ENCODE measurements around the gene GAS2L1. TPM values are rescaled to one million over a fixed set of nuclear protein-coding genes. Genes with fewer than 3 reads are reported as not detected.

Gene GAS2L1
- total RNA-seq, 1 experiment from 2014 or later, result 68.8 TPM

DNA sequence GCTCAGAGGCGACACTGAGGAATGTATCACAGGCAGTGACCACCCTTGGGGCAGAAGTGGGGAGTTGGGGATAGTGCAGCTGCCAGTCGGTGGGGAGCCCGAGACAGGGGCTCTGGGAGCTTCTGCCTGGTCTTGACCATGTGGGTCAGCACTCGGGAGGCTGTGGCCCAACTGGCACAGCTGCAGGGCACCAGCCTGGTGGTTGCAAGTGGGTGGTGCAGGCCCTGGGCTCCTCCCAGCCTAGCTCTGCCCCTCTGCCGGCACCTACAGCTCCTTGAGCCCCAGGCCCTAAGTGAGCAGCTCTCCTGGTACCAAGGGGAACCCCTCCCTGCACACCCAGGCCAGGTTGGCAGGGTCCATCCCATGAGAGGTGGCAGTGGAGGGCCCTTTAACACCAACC is 21.6 kb downstream of the GAS2L1 start:
- CTCF ChIA-PET, result no interaction called here

DNA sequence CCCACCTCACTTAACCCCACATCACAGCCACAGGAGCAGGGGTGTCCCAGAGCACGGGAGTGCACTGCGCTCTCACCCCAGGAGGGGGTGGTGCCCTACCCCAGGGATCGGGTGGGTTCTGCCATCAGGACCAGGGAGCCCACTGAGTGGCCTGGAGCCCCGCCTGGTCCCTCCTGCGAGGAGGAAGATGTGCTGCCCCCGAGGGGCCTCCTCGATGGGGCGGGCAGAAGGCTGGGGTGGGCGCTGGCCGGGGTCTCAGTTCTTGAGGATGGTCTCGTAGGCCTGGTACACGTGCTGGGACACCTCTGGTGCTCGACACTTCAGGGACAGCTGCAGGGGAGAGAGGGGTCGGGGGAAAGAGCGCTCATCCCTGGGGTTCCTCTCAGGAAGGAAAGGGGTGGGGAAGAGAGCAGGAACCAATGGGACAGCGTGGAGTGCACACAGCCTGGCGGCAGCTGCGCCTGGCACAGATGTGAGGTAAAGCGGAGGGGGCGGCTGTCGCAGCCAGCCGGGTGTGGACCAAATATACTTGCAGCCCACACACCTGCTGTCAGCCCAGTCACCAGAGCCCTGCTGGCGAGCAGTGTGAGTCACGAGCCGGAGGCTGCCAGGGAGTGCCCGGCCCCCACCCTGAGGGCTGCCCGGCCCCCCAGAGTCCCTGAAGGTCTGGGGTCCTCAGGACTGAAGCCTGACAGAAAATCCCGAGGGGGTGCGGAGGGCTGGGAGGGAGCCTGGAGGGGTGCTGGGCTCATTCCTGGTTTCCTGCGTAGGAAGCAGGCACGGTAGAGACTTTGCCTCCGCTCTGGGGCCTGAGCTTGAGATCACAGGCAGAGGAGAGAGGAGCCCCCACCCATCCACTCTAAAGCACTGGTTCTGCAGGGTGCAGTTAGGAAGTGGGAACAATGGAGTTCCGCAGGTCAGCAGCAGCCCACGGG is 22.4 kb downstream of the GAS2L1 start:
- Histone ChIP-seq H3K9me3 (ENCODE audit: control insufficient read depth, insufficient read depth, low read depth, low read length) (no peaks in the 10 kb centered on the region), H3K36me3 (ENCODE audit: control insufficient read depth, insufficient read depth, low read length) (no peaks in the 10 kb centered on the region), H3K27me3 (ENCODE audit: control insufficient read depth, insufficient read depth, low read length) (no peaks in the 10 kb centered on the region), H3K4me3 (ENCODE audit: low read depth in 2 of 2, low read length in 2 of 2) (no peak overlapping the region), H3K27ac (ENCODE audit: low read length) (no peak overlapping the region), H3K4me1 (ENCODE audit: control insufficient read depth, insufficient read depth, low read length) (no peaks in the 10 kb centered on the region)
- ATAC-seq (no peak), DNase-seq (ENCODE audit: low read depth, low spot score) (no peak)
- no peak for TF ChIP-seq SIN3A (IDR thresholded peaks at IDR 0.05; ENCODE audit: borderline replicate concordance, insufficient read depth, low read depth, low read length)
- TF ChIP-seq, protein P1, sequence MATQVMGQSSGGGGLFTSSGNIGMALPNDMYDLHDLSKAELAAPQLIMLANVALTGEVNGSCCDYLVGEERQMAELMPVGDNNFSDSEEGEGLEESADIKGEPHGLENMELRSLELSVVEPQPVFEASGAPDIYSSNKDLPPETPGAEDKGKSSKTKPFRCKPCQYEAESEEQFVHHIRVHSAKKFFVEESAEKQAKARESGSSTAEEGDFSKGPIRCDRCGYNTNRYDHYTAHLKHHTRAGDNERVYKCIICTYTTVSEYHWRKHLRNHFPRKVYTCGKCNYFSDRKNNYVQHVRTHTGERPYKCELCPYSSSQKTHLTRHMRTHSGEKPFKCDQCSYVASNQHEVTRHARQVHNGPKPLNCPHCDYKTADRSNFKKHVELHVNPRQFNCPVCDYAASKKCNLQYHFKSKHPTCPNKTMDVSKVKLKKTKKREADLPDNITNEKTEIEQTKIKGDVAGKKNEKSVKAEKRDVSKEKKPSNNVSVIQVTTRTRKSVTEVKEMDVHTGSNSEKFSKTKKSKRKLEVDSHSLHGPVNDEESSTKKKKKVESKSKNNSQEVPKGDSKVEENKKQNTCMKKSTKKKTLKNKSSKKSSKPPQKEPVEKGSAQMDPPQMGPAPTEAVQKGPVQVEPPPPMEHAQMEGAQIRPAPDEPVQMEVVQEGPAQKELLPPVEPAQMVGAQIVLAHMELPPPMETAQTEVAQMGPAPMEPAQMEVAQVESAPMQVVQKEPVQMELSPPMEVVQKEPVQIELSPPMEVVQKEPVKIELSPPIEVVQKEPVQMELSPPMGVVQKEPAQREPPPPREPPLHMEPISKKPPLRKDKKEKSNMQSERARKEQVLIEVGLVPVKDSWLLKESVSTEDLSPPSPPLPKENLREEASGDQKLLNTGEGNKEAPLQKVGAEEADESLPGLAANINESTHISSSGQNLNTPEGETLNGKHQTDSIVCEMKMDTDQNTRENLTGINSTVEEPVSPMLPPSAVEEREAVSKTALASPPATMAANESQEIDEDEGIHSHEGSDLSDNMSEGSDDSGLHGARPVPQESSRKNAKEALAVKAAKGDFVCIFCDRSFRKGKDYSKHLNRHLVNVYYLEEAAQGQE (IDR thresholded peaks at IDR 0.05; ENCODE audit: insufficient read depth in 1 of 2, low read depth in 2 of 2, low read length in 1 of 2), result no peak
- TF ChIP-seq, protein P2, sequence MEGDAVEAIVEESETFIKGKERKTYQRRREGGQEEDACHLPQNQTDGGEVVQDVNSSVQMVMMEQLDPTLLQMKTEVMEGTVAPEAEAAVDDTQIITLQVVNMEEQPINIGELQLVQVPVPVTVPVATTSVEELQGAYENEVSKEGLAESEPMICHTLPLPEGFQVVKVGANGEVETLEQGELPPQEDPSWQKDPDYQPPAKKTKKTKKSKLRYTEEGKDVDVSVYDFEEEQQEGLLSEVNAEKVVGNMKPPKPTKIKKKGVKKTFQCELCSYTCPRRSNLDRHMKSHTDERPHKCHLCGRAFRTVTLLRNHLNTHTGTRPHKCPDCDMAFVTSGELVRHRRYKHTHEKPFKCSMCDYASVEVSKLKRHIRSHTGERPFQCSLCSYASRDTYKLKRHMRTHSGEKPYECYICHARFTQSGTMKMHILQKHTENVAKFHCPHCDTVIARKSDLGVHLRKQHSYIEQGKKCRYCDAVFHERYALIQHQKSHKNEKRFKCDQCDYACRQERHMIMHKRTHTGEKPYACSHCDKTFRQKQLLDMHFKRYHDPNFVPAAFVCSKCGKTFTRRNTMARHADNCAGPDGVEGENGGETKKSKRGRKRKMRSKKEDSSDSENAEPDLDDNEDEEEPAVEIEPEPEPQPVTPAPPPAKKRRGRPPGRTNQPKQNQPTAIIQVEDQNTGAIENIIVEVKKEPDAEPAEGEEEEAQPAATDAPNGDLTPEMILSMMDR (IDR thresholded peaks at IDR 0.05), result no peak
- no peak for TF ChIP-seq POLR2AphosphoS5 (IDR thresholded peaks at IDR 0.05; ENCODE audit: low read depth, low read length)
- TF ChIP-seq TCF7L2 (IDR thresholded peaks at IDR 0.05; ENCODE audit: low read depth, low read length), result no peak
- intact Hi-C loops (cut with micrococcal nuclease; ENCODE audit: unreplicated experiment) (no loop called here), in situ Hi-C loops (cut with HindIII; ENCODE audit: low pct_unique_long_range_greater_than_20kb, low sequenced_read_pairs) (no loop called here)
- CTCF ChIA-PET, result no interaction called here
- POLR2A ChIA-PET, result no interaction called here
- no TSS peak for BruUV-seq (replicated peaks)

More for the DNA sequence above, 21.6 kb downstream of the GAS2L1 start:
- BruUV-seq (replicated peaks), result no TSS peak
- TF ChIP-seq TCF7L2 (IDR thresholded peaks at IDR 0.05; ENCODE audit: low read depth, low read length), result no peak
- no peak for TF ChIP-seq POLR2AphosphoS5 (IDR thresholded peaks at IDR 0.05; ENCODE audit: low read depth, low read length)
- TF ChIP-seq, protein P2 (IDR thresholded peaks at IDR 0.05), result no peak
- TF ChIP-seq, protein P1 (IDR thresholded peaks at IDR 0.05; ENCODE audit: insufficient read depth in 1 of 2, low read depth in 2 of 2, low read length in 1 of 2), result no peak
- no peak for TF ChIP-seq SIN3A (IDR thresholded peaks at IDR 0.05; ENCODE audit: borderline replicate concordance, insufficient read depth, low read depth, low read length)
- in situ Hi-C loops (cut with HindIII; ENCODE audit: low pct_unique_long_range_greater_than_20kb, low sequenced_read_pairs) (no loop called here), intact Hi-C loops (cut with micrococcal nuclease; ENCODE audit: unreplicated experiment) (no loop called here)
- DNase-seq (ENCODE audit: low read depth, low spot score), result no peak
- POLR2A ChIA-PET, result no interaction called here
- Histone ChIP-seq H3K27me3 (ENCODE audit: control insufficient read depth, insufficient read depth, low read length) (no peaks in the 10 kb centered on the region), H3K4me1 (ENCODE audit: control insufficient read depth, insufficient read depth, low read length) (no peaks in the 10 kb centered on the region), H3K36me3 (ENCODE audit: control insufficient read depth, insufficient read depth, low read length) (no peaks in the 10 kb centered on the region), H3K27ac (ENCODE audit: low read length) (no peak overlapping the region), H3K4me3 (ENCODE audit: low read depth in 2 of 2, low read length in 2 of 2) (no peak overlapping the region), H3K9me3 (ENCODE audit: control insufficient read depth, insufficient read depth, low read depth, low read length) (no peaks in the 10 kb centered on the region)
- no peak for ATAC-seq
